Liver (tissue), 9 donors: Measurements from ENCODE around the gene PGAP6. TPM values are rescaled to one million over a fixed set of nuclear protein-coding genes. Genes with fewer than 3 reads are reported as not detected.

Experiments
- DNase-seq: peaks from one replicate; pipeline ENCODE4 v3.0.0-alpha.2; 2017; ENCODE audit warnings: low spot score
- H3K27ac ChIP-seq, 2 donors: one replicate each; pipeline ENCODE4 v1.7.0; 2013; ENCODE audit warnings: inconsistent platforms in 2 of 2, low read length in 2 of 2, control low read depth in 1 of 2, low read depth in 1 of 2, mild to moderate bottlenecking in 1 of 2
- H3K27me3 ChIP-seq, 4 donors: one replicate each; pipeline versions ENCODE4 v1.6.1 to v1.7.0; 2013; ENCODE audit warnings: low read length in 3 of 4, inconsistent platforms in 1 of 4, mild to moderate bottlenecking in 1 of 4, moderate library complexity in 1 of 4; ENCODE audit not compliant: control insufficient read depth in 4 of 4, insufficient read depth in 4 of 4
- H3K36me3 ChIP-seq, 4 donors: one replicate each; pipeline versions ENCODE4 v1.6.1 to v1.7.0; 2013; ENCODE audit warnings: low read length in 3 of 4, mild to moderate bottlenecking in 3 of 4, low read depth in 1 of 4, moderate library complexity in 1 of 4; ENCODE audit not compliant: control insufficient read depth in 4 of 4, insufficient read depth in 3 of 4
- H3K4me1 ChIP-seq, 4 donors: one replicate each; pipeline versions ENCODE4 v1.6.1 to v1.7.0; 2013; ENCODE audit warnings: low read length in 3 of 4, mild to moderate bottlenecking in 3 of 4, moderate library complexity in 1 of 4; ENCODE audit not compliant: control insufficient read depth in 4 of 4, insufficient read depth in 4 of 4
- H3K4me3 ChIP-seq, 3 donors: one replicate each; pipeline versions ENCODE4 v1.6.1 to v1.7.0; 2013; ENCODE audit warnings: low read length in 3 of 3, control low read depth in 1 of 3, low read depth in 1 of 3, mild to moderate bottlenecking in 1 of 3
- H3K9ac ChIP-seq, 2 donors: one replicate each; pipeline ENCODE4 v1.7.0; 2013; ENCODE audit warnings: low read length in 2 of 2, mild to moderate bottlenecking in 2 of 2, moderate library complexity in 2 of 2, control low read depth in 1 of 2, low read depth in 1 of 2
- H3K9me3 ChIP-seq, 4 donors: one replicate each; pipeline versions ENCODE4 v1.6.1 to v1.7.0; 2013; ENCODE audit warnings: low read length in 3 of 4; ENCODE audit not compliant: control insufficient read depth in 4 of 4
- GABPA ChIP-seq, 2 donors: IDR thresholded peaks in 1 of 2; conservative IDR thresholded peaks in 1 of 2; 2 replicates each; pipeline ENCODE4 v1.6.1; 2016; ENCODE audit warnings: antibody characterized with exemption in 2 of 2, mild to moderate bottlenecking in 1 of 2, moderate library complexity in 1 of 2
- HNF4A ChIP-seq, 2 donors: conservative IDR thresholded peaks; 2 replicates each; pipeline ENCODE4 v1.6.1; 2016; ENCODE audit warnings: antibody characterized with exemption in 2 of 2, mild to moderate bottlenecking in 2 of 2
- HNF4G ChIP-seq: IDR thresholded peaks from 2 replicates; pipeline ENCODE4 v1.6.1; 2016; ENCODE audit warnings: antibody characterized with exemption
- JUND ChIP-seq, 2 donors: IDR thresholded peaks; 2 replicates each; pipeline ENCODE4 v1.6.1; 2016; ENCODE audit warnings: antibody characterized with exemption in 2 of 2
- NR2F2 ChIP-seq: IDR thresholded peaks from 2 replicates; pipeline ENCODE4 v1.6.1; 2016; ENCODE audit warnings: antibody characterized with exemption
- RAD21 ChIP-seq, 2 donors: IDR thresholded peaks; 2 replicates each; pipeline ENCODE4 v1.6.1; 2016; ENCODE audit warnings: antibody characterized with exemption in 2 of 2, mild to moderate bottlenecking in 2 of 2
- RXRA ChIP-seq, 2 donors: IDR thresholded peaks; 2 replicates each; pipeline ENCODE4 v1.6.1; 2017 to 2018; ENCODE audit warnings: antibody characterized with exemption in 2 of 2, mild to moderate bottlenecking in 1 of 2
- SP1 ChIP-seq: IDR thresholded peaks from 2 replicates; pipeline ENCODE4 v1.6.1; 2018; ENCODE audit warnings: antibody characterized with exemption, mild to moderate bottlenecking
- WGBS: extraction: QIAGEN DNeasy Blood & Tissue Kit; methylation state at CpG from one replicate; pipeline ENCODE4 v1.1.7; 2013; 5-methylcytosine and 5-hydroxymethylcytosine counted together
- polyA plus RNA-seq, 2 donors: library from polyadenylated mRNA; stranded (reverse) in 1 of 2; unstranded in 1 of 2; fragments of 200-250 nt in 1 of 2; fragments of >200 nt in 1 of 2; fragmentation: Nextera tagmentation in 1 of 2; extraction: Ambion mirVana in 1 of 2; gene quantifications; one replicate each; pipeline versions ENCODE4 v1.2.1 to v1.2.3, GENCODE V29; 2013 to 2015
- total RNA-seq, 2 donors: library from RNA; depleted of rRNA; stranded (reverse); fragments of >200 nt; gene quantifications; one replicate each; pipeline ENCODE4 v1.2.3, GENCODE V29; 2014
- TF ChIP-seq, protein P1 (sequence below): IDR thresholded peaks from 2 replicates; pipeline ENCODE4 v1.6.1; 2016; ENCODE audit warnings: antibody characterized with exemption
- TF ChIP-seq, protein P2 (sequence below): fragments of 150-350 bp; IDR thresholded peaks from 2 replicates; pipeline ENCODE4 v1.5.1; 2017; ENCODE audit warnings: improper control_type of control experiment, low read depth, low read length; ENCODE audit not compliant: missing input control
- TF ChIP-seq, protein P3 (sequence below): IDR thresholded peaks from 2 replicates; pipeline ENCODE4 v1.6.1; 2016; ENCODE audit warnings: antibody characterized with exemption, mild to moderate bottlenecking
- TF ChIP-seq, protein P4 (sequence below): IDR thresholded peaks from 2 replicates; pipeline ENCODE4 v1.6.1; 2016; ENCODE audit warnings: antibody characterized with exemption
- donor health status: healthy.
- donor health status: healthy.
- donor health status: healthy.
- donor health status: healthy.
- donor health status: healthy.

PGAP6 gene
- total and polyA plus RNA-seq, 4 donors, result 18.9 to 50.5 (median 38.0) TPM

DNA sequence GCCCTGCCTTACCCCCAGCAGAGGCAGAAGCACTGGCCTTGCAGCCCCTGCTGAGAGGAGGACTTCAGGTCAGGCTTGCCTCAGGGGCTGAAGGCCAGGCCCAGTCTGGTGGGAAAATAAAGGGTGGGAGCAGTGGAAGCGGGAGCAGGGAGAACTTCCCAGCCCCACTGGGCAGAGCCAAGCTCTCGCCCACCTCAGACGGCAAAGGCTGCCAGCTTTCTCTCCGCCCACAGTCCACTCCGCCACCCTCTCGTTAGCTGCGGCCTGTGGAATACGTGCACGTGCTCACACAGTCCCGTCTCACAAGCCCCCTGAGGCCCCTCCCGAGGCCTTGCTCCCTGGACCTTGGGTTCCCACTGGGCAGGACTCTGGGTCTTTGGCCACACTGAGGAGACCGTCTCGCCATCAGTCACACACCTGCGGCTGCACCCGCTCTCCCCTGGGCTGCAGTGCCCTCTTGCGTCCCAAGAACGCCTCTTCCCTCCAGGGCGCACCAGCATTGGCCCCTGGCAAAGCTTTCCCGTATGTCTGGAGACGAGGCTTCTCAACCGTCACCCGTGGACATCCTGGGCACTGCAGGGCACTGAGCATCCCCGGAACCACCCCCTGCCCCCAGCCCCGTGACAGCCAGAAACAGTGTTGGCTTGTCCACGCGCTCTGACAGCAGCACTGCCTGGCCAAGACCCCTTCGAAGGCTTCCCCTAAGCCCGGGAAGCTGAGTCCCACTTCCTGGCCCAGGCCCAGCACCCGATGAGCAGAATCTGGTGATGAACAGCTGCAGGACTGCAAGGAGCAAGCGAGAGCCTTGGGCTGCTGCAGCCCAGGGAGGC, 19.7 kb downstream of the PGAP6 start:
- Histone ChIP-seq H3K9ac (no peak overlapping the region), H3K27me3 (no peaks in the 10 kb centered on the region), H3K27ac (no peak overlapping the region), H3K36me3 (no peaks in the 10 kb centered on the region), H3K9me3 (no peaks in the 10 kb centered on the region), H3K4me1 (peaks cover 0 to 3% (median 2%) of the 10 kb centered on the region in 4 donors), H3K4me3 (no peak overlapping the region)
- WGBS, result 31% methylated on average over 30 of the region's 30 CpGs
- TF ChIP-seq, protein P1, sequence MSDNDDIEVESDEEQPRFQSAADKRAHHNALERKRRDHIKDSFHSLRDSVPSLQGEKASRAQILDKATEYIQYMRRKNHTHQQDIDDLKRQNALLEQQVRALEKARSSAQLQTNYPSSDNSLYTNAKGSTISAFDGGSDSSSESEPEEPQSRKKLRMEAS, result no peak
- TF ChIP-seq NR2F2, result no peak
- TF ChIP-seq, protein P2, sequence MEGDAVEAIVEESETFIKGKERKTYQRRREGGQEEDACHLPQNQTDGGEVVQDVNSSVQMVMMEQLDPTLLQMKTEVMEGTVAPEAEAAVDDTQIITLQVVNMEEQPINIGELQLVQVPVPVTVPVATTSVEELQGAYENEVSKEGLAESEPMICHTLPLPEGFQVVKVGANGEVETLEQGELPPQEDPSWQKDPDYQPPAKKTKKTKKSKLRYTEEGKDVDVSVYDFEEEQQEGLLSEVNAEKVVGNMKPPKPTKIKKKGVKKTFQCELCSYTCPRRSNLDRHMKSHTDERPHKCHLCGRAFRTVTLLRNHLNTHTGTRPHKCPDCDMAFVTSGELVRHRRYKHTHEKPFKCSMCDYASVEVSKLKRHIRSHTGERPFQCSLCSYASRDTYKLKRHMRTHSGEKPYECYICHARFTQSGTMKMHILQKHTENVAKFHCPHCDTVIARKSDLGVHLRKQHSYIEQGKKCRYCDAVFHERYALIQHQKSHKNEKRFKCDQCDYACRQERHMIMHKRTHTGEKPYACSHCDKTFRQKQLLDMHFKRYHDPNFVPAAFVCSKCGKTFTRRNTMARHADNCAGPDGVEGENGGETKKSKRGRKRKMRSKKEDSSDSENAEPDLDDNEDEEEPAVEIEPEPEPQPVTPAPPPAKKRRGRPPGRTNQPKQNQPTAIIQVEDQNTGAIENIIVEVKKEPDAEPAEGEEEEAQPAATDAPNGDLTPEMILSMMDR, result peak; percentile 85
- no peak for TF ChIP-seq GABPA (IDR thresholded peaks at IDR 0.05 in 1 of 2, conservative IDR thresholded peaks at IDR 0.05 in 1 of 2)
- TF ChIP-seq RXRA (IDR thresholded peaks at IDR 0.05), result no peak
- TF ChIP-seq, protein P3, sequence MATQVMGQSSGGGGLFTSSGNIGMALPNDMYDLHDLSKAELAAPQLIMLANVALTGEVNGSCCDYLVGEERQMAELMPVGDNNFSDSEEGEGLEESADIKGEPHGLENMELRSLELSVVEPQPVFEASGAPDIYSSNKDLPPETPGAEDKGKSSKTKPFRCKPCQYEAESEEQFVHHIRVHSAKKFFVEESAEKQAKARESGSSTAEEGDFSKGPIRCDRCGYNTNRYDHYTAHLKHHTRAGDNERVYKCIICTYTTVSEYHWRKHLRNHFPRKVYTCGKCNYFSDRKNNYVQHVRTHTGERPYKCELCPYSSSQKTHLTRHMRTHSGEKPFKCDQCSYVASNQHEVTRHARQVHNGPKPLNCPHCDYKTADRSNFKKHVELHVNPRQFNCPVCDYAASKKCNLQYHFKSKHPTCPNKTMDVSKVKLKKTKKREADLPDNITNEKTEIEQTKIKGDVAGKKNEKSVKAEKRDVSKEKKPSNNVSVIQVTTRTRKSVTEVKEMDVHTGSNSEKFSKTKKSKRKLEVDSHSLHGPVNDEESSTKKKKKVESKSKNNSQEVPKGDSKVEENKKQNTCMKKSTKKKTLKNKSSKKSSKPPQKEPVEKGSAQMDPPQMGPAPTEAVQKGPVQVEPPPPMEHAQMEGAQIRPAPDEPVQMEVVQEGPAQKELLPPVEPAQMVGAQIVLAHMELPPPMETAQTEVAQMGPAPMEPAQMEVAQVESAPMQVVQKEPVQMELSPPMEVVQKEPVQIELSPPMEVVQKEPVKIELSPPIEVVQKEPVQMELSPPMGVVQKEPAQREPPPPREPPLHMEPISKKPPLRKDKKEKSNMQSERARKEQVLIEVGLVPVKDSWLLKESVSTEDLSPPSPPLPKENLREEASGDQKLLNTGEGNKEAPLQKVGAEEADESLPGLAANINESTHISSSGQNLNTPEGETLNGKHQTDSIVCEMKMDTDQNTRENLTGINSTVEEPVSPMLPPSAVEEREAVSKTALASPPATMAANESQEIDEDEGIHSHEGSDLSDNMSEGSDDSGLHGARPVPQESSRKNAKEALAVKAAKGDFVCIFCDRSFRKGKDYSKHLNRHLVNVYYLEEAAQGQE, result no peak
- peak; percentile 88 to 96 for TF ChIP-seq RAD21 (IDR thresholded peaks at IDR 0.05)
- no peak for TF ChIP-seq HNF4G
- peak in 1 of 2 donors; percentile 4 for TF ChIP-seq HNF4A (conservative IDR thresholded peaks at IDR 0.05)
- no peak for TF ChIP-seq JUND (IDR thresholded peaks at IDR 0.05)
- DNase-seq, result peak; percentile 69

DNA sequence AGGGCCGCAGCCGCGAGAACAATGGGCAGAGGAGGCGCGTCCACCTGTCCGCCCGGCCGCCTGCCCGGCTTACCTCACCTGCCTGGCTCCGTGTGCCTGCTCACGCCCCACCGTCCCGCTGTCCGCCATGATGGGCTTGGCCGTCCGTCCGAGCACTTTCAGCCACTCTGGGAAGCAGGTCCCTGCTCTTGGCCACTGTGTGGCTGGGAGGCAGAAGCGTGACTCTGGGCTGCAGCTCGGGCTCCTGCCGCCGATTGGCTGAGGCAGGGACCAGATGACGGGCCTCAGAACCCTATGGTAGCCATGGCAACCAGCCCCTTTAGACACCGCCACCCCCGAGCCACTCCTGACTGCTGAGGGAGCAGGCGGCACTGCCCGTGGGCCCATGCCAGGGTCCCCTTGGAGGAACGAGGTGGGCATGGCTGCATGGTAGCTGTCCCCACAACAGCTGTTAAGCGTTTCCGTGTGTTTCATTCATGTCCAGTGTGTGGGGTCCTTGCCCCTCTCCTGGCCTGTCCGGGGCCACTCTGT, 20.4 kb downstream of the PGAP6 start:
- H3K4me3 ChIP-seq, result no peak overlapping the region
- DNase-seq, result no peak
- 91% methylated on average over 30 of the region's 30 CpGs for WGBS
- TF ChIP-seq, protein P4, sequence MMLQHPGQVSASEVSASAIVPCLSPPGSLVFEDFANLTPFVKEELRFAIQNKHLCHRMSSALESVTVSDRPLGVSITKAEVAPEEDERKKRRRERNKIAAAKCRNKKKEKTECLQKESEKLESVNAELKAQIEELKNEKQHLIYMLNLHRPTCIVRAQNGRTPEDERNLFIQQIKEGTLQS, result no peak
- TF ChIP-seq SP1, result no peak
- H3K27me3 ChIP-seq, result no peaks in the 10 kb centered on the region
- no peaks in the 10 kb centered on the region for H3K9me3 ChIP-seq
- H3K27ac ChIP-seq, result no peak overlapping the region
- H3K4me1 ChIP-seq, result peaks cover 0 to 3% (median 2%) of the 10 kb centered on the region in 4 donors
- H3K36me3 ChIP-seq, result no peaks in the 10 kb centered on the region
- H3K9ac ChIP-seq, result no peak overlapping the region
